GM18508 (cell line): ENCODE results near the gene BICRA.
"Not testable (repeated sequence)": the region's sequence is repeated elsewhere in the genome, so short reads cannot be mapped to it uniquely, and the experiment has no call there.

ENCODE experiments used
- ATAC-seq: cut with Tn5 transposase; IDR thresholded peaks from one replicate; pipeline ENCODE4 v1.9.1; 2021; ENCODE audit warnings: moderate number of reproducible peaks; ENCODE audit not compliant: insufficient read depth, unreplicated experiment

BICRA gene

GRCh38 chr19:47626238-47626637, 17.3 kb downstream of the BICRA start:
- ATAC-seq: no peak

GRCh38 chr19:47628078-47628771, 19.3 kb downstream of the BICRA start:
- ATAC-seq: no peak

- no peak for ATAC-seq
Measured at GRCh38 chr19:47630594-47630993, 21.7 kb downstream of the BICRA start.

GRCh38 chr19:47631681-47632446, 22.9 kb downstream of the BICRA start:
- no peak for ATAC-seq

- no peak for ATAC-seq
Measured at GRCh38 chr19:47633517-47633916, 24.6 kb downstream of the BICRA start.

- ATAC-seq: no peak
Measured at GRCh38 chr19:47633996-47634395, 25.1 kb downstream of the BICRA start.

GRCh38 chr19:47635152-47635754, 26.3 kb downstream of the BICRA start:
- ATAC-seq: not testable (repeated sequence)

GRCh38 chr19:47637550-47637949, 28.6 kb downstream of the BICRA start:
- no peak for ATAC-seq

GRCh38 chr19:47641891-47642485, 33.1 kb downstream of the BICRA start:
- ATAC-seq: no peak

- no peak for ATAC-seq
Measured at GRCh38 chr19:47643281-47643680, 34.3 kb downstream of the BICRA start.

GRCh38 chr19:47644199-47644598, 35.3 kb downstream of the BICRA start:
- ATAC-seq: no peak

- ATAC-seq: no peak
Measured at GRCh38 chr19:47644743-47645482, 36.0 kb downstream of the BICRA start.

GRCh38 chr19:47646924-47647323, 38.0 kb downstream of the BICRA start:
- no peak for ATAC-seq

- no peak for ATAC-seq
Measured at GRCh38 chr19:47649588-47649987, 40.7 kb downstream of the BICRA start.

GRCh38 chr19:47650700-47651099, 41.8 kb downstream of the BICRA start:
- no peak for ATAC-seq

GRCh38 chr19:47651132-47651531, 42.2 kb downstream of the BICRA start:
- ATAC-seq: no peak

- ATAC-seq: no peak
Measured at GRCh38 chr19:47651691-47652090, 42.8 kb downstream of the BICRA start.

GRCh38 chr19:47652285-47652684, 43.4 kb downstream of the BICRA start:
- ATAC-seq: no peak

GRCh38 chr19:47653856-47654255, 44.9 kb downstream of the BICRA start:
- ATAC-seq: no peak

- no peak for ATAC-seq
Measured at GRCh38 chr19:47657719-47658118, 48.8 kb downstream of the BICRA start.
